HepG2 (cell line): ENCODE measurements around the gene SLC2A4. TPM values are rescaled to one million over a fixed set of nuclear protein-coding genes. Genes with fewer than 3 reads are reported as not detected.
A peak's percentile ranks its signal among the peaks of the same experiment; 100 is the strongest.

ENCODE experiments used
- BCL6 ChIP-seq: IDR thresholded peaks from 2 replicates; pipeline ENCODE4 v1.6.1; 2016; ENCODE audit warnings: missing genetic modification reagents, missing compliant biosample characterization
- CSRNP2 ChIP-seq: sonication (generic); formaldehyde crosslinking; conservative IDR thresholded peaks from 2 replicates; pipeline ENCODE4 v1.8.0; 2022; ENCODE audit warnings: low read depth, missing genetic modification reagents
- ERF ChIP-seq: IDR thresholded peaks from 2 replicates; pipeline ENCODE4 v1.6.1; 2018; ENCODE audit warnings: missing biosample characterization, missing genetic modification reagents
- FOXA3 ChIP-seq: IDR thresholded peaks from 2 replicates; pipeline ENCODE4 v1.6.1; 2016; ENCODE audit warnings: missing genetic modification reagents, missing compliant biosample characterization
- GLI4 ChIP-seq: sonication (generic); formaldehyde crosslinking; IDR thresholded peaks from 2 replicates; pipeline ENCODE4 v1.5.1; 2020; ENCODE audit warnings: missing genetic modification reagents, mild to moderate bottlenecking, moderate library complexity, borderline replicate concordance
- HDAC6 ChIP-seq: fragments of 200-600 bp; sonication (generic); IDR thresholded peaks from 2 replicates; pipeline ENCODE4 v1.7.0; 2017; ENCODE audit warnings: mild to moderate bottlenecking, antibody characterized with exemption, low read length, low read depth
- JUNB ChIP-seq: sonication (generic); formaldehyde crosslinking; IDR thresholded peaks from 2 replicates; pipeline ENCODE4 v1.8.0; 2022; ENCODE audit warnings: missing genetic modification reagents, mild to moderate bottlenecking, borderline replicate concordance
- NCOA1 ChIP-seq: sonication (generic); formaldehyde crosslinking; IDR thresholded peaks from 2 replicates; pipeline ENCODE4 v1.9.0; 2021; ENCODE audit warnings: missing genetic modification reagents
- NFE2L2 ChIP-seq: fragments of 150-350 bp; IDR thresholded peaks from 2 replicates; pipeline ENCODE4 v1.6.1; 2014; ENCODE audit warnings: low read length
- NR2C2 ChIP-seq: sonication (generic); formaldehyde crosslinking; IDR thresholded peaks from 2 replicates; pipeline ENCODE4 v1.4.0; 2020; ENCODE audit warnings: missing genetic modification reagents, mild to moderate bottlenecking, moderate library complexity, borderline replicate concordance
- NRL ChIP-seq: sonication (generic); formaldehyde crosslinking; IDR thresholded peaks from 2 replicates; pipeline ENCODE4 v1.5.0; 2020; ENCODE audit warnings: missing genetic modification reagents, mild to moderate bottlenecking, moderate library complexity, borderline replicate concordance
- PLRG1 ChIP-seq: fragments of 450-650 bp; conservative IDR thresholded peaks from 2 replicates; pipeline ENCODE4 v1.6.1; 2016
- POGK ChIP-seq: sonication (generic); formaldehyde crosslinking; conservative IDR thresholded peaks from 2 replicates; pipeline ENCODE4 v1.8.0; 2022; ENCODE audit warnings: mild to moderate bottlenecking, moderate library complexity, missing genetic modification reagents
- POGZ ChIP-seq: sonication (generic); formaldehyde crosslinking; IDR thresholded peaks from 2 replicates; pipeline ENCODE4 v1.4.0; 2020; ENCODE audit warnings: mild to moderate bottlenecking, missing genetic modification reagents
- SRSF9 ChIP-seq: fragments of 200-400 bp; formaldehyde crosslinking; IDR thresholded peaks from 2 replicates; pipeline ENCODE4 v1.6.1; 2018; ENCODE audit warnings: borderline replicate concordance, mild to moderate bottlenecking, low read depth, low read length; ENCODE audit not compliant: insufficient read depth, poor library complexity, severe bottlenecking
- XBP1 ChIP-seq: sonication (generic); formaldehyde crosslinking; IDR thresholded peaks from 2 replicates; pipeline ENCODE4 v1.5.0; 2020; ENCODE audit warnings: missing genetic modification reagents
- ZFX ChIP-seq: sonication (generic); formaldehyde crosslinking; IDR thresholded peaks from 2 replicates; pipeline ENCODE4 v1.4.0; 2020; ENCODE audit warnings: mild to moderate bottlenecking, low read depth, missing genetic modification reagents, moderate library complexity
- ZNF143 ChIP-seq: sonication (generic); formaldehyde crosslinking; IDR thresholded peaks from 2 replicates; pipeline ENCODE4 v1.4.0; 2020; ENCODE audit warnings: missing genetic modification reagents
- ZNF18 ChIP-seq: sonication (generic); formaldehyde crosslinking; IDR thresholded peaks from 2 replicates; pipeline ENCODE4 v1.8.0; 2022; ENCODE audit warnings: mild to moderate bottlenecking, missing genetic modification reagents; ENCODE audit not compliant: insufficient replicate concordance
- ZNF354B ChIP-seq: sonication (generic); formaldehyde crosslinking; IDR thresholded peaks from 2 replicates; pipeline ENCODE4 v1.8.0; 2022; ENCODE audit warnings: mild to moderate bottlenecking, missing genetic modification reagents
- ZNF740 ChIP-seq: sonication (generic); formaldehyde crosslinking; IDR thresholded peaks from 2 replicates; pipeline ENCODE4 v1.4.0; 2020; ENCODE audit warnings: missing genetic modification reagents
- polyA plus RNA-seq, 8 experiments: library from polyadenylated mRNA; depleted of rRNA in 3 of 8; stranded (reverse) in 7 of 8; unstranded in 1 of 8; fragments of >200 nt; fragmentation: Illumina TruSeq in 4 of 8; extraction: Trizol in 4 of 8; gene quantifications; 2 replicates each; pipeline versions ENCODE4 v1.2.1 to v1.2.3, GENCODE V29; 2011 to 2016; ENCODE audit warnings: low read depth in 4 of 8, missing spikeins in 1 of 8, mixed read lengths in 1 of 8; ENCODE audit not compliant: insufficient read depth in 1 of 8
- total RNA-seq, 5 experiments: library from RNA; depleted of rRNA; stranded (reverse); fragments of >200 nt; fragmentation: Illumina TruSeq; extraction: Trizol; gene quantifications; 2 replicates each; pipeline ENCODE4 v1.2.3, GENCODE V29; 2016; ENCODE audit warnings: low read depth in 1 of 5
- TF ChIP-seq, protein P1 (sequence below): sonication (generic); formaldehyde crosslinking; IDR thresholded peaks from 2 replicates; pipeline ENCODE4 v1.5.1; 2020; ENCODE audit warnings: mild to moderate bottlenecking, missing genetic modification reagents, borderline replicate concordance

The SLC2A4 gene
- total and polyA plus RNA-seq, 2 of the 13 experiments (the other 11 are each of a cell fraction or from before 2014, with no cell fraction given), result 4.9 to 5.8 TPM

GRCh38 chr17:7258731-7259554 is 22.6 kb upstream of the SLC2A4 start (continued):
- TF ChIP-seq ZNF143 (CRISPR knock-in tag) (peak; percentile 28; the same call in 1 of the 2 replicates), JUNB (CRISPR knock-in tag) (no peak), HDAC6 (no peak), NRL (CRISPR knock-in tag) (no peak; the same call in 1 of the 2 replicates), SRSF9 (no peak), ZNF740 (CRISPR knock-in tag) (no peak), POGZ (peak; percentile 53; the same call in 1 of the 2 replicates), NR2C2 (peak; percentile 63; the same call in 1 of the 2 replicates), ZNF354B (no peak), ZNF18 (CRISPR knock-in tag) (no peak), NFE2L2 (no peak), ERF (no peak), CSRNP2 (CRISPR knock-in tag) (no peak), BCL6 (CRISPR knock-in tag) (peak; percentile 46; the same call in 1 of the 2 replicates), GLI4 (CRISPR knock-in tag) (0 out of 2 replicates have a peak, but pooled peaks have one; percentile 37), PLRG1 (no peak), POGK (CRISPR knock-in tag) (no peak), ZFX (CRISPR knock-in tag) (peak; percentile 45; the same call in 1 of the 2 replicates), XBP1 (CRISPR knock-in tag) (no peak), NCOA1 (CRISPR knock-in tag) (no peak), FOXA3 (CRISPR knock-in tag) (0 out of 2 replicates have a peak, but pooled peaks have one; percentile 6)
- TF ChIP-seq, protein P1, sequence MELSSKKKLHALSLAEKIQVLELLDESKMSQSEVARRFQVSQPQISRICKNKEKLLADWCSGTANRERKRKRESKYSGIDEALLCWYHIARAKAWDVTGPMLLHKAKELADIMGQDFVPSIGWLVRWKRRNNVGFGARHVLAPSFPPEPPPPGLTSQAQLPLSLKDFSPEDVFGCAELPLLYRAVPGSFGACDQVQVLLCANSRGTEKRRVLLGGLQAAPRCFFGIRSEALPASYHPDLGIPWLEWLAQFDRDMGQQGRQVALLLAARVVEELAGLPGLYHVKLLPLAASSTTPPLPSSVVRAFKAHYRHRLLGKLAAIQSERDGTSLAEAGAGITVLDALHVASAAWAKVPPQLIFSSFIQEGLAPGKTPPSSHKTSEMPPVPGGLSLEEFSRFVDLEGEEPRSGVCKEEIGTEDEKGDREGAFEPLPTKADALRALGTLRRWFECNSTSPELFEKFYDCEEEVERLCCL (CRISPR knock-in tag), result no peak
